HL-60/S4 (cell line): ENCODE data around the gene RNASEH2B.

Experiments used
- in situ Hi-C: fragments of 300-500 bp; cut with MboI; formaldehyde crosslinking; loops from 2 replicates; pipeline ENCODE4 v1.14.3; 2022; ENCODE audit warnings: low sequenced_read_pairs

RNASEH2B gene

DNA sequence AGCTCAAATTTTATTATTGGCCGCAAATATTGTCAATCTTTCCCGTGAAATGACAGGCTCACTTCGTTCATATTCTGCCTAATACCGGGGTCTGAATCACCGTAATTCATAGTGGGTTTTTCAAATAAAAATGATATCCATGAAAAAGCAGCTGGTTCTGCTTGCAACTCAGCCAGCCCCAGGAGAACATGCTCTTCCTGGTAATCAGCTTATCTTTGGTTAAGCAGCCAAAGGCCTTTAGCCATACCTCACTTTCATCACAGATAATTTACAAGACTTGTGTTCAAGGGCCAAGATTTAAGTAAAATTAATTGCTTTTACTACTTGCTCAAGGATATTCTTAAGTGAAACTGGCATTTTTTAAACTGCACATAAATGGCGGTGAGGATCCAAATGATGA is 22.5 kb downstream of the RNASEH2B start:
- in situ Hi-C loops: no loop called here

DNA sequence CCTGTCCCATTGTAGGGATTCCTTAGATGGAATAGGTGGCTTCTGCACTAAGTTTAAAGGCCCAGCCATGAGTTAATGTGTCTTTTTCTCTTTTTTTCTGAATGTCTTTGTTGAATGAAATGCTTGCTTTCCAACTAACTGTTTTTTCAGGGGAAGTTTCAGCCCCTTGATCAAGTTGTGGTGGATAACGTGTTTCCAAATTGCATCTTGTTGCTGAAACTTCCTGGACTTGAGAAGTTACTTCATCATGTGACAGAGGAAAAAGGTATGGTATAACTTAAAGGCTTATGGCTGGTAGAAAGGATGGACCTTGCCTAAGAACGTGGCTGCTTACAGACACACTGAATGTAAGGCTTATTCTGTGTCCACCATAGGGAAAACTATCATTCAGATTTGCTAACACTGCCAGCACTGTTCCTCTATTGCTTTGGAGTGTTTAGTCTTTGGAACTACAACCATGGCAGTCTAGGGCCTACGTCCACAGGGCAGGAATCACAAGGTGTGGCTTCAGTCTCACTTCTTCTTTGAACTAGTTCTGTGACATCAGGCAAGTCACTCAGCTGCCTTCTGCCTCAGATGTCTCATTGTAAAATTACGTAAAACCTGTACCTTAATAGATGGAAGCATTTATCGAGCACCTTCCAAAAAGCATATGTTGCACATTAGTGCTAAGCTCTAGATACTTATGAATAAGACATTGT is 25.3 kb downstream of the RNASEH2B start:
- in situ Hi-C loops: no loop called here

DNA sequence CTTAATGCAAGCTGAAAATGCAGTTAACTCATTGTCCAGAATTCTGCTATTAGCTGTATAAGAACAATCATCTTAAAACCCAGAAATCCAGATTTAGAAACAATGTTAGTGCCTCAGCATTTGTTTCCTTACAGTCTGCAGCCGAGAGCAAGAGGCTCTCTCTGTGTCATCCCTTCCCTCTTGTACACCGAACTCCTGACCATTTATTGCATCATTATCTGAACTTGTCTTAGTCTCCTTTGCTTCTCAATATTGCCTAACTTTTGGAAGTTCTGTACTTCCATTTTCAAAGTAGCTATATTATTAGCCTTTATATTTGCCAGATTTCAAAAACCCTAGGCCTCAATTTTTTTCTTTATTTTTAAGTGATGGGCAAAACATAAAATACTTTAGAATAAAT is 27.1 kb downstream of the RNASEH2B start:
- in situ Hi-C loops: no loop called here

DNA sequence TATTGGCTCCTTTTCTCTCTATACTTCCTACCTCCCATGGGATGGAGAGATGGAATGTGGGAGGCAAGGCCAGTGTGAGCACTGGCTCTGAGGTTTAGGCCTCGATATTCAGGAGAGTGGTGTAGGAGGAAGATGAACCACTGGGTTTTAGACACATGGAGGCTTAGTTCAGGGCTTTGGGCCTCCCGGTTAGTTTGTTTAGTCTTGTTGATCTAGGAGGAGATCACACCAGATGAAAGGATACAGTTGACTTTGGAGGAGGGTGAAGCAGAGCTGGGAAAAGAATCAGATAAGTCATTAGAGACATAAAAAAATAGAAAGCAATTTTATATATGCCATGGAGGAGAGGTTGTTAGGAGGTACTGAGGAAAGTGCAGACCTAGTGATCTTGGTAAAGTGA is 30.9 kb downstream of the RNASEH2B start:
- in situ Hi-C loops: no loop called here

DNA sequence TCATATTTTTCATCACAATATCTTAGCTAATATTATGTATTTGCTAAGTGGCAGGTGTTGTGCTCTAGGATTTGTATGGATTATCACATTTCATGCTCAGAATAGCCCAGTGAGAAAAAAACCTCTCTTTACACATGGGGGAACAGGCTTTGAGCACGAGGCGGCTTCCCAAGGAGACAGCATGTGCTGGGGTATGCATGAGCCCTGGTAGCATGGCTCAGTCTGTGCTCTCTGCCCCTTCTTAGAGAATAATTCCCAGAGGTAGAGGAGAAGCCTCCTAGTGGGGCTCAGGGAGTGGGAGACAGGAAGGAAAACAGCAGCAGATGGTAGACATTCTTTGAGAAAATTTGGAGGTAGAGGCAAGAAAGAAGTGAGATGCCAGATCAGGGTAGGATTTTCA is 31.6 kb downstream of the RNASEH2B start:
- in situ Hi-C loops: no loop called here

DNA sequence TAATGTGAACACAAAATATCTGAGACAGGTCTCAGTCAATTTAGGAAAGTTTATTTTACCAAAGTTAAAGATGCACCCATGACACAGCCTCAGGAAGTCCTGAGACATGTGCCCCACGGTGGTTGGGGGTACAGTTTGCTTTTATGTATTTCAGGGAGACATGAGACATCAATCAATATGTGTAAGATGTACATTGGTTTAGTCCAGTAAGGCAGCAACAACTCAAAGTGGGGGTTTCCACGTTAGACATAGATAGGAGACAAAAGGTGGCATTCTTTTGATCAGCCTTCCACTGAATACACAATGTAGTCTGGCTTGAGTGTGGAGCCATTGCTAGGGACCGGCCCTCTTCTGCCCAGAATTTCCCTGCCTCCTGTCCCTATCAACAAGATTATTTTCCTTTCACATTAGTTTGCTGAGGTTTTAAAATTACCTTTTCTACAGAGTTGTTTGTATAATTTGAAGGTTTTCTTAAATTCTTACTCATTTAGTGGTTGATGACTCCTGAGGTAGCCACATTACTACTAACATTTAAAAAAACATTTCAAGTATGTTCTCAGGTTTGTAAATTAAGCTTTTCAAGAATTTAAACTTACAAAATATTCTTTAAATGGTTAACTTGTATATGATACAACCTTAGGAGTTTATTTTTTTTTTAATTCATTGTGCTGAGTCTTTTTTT is 33.2 kb downstream of the RNASEH2B start:
- in situ Hi-C loops: no loop called here

DNA sequence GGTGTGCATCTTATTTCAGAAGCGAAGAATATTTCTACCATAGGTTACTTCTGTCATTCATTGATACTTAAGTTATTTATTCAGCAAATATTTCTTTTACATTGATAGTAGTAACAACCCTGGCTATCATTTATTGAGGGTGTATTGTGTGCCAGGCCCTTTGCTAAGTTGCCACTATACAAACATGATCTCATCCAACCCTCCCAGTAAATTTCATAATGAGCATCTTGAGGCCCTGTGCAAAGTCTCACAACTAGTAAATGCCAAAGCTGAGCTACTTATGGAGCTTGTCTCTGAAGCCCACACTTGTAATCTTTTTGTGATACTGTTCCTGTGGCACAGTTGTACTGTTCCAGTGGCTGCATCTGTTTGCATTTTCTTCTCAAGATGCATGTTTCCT is 36.1 kb downstream of the RNASEH2B start:
- in situ Hi-C loops: no loop called here

DNA sequence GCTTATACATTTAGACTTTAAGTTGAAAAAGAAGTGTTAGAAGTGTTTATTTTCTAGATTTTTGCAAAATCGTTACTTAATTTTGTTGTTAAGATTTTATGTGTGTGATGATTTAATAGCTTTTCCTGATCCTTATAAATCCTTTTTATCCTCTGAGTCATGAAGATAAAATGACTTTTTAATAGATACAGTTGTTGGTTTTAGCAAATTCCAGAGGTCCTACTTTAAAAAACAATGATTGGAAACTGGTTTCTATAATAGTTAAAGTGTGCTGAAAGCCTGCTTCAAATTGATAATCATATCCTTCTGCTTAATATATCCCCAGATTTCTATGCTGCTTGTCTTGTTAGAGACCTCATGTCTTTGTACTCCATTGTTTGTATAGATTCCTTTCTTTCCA is 39.0 kb downstream of the RNASEH2B start:
- in situ Hi-C loops: no loop called here

DNA sequence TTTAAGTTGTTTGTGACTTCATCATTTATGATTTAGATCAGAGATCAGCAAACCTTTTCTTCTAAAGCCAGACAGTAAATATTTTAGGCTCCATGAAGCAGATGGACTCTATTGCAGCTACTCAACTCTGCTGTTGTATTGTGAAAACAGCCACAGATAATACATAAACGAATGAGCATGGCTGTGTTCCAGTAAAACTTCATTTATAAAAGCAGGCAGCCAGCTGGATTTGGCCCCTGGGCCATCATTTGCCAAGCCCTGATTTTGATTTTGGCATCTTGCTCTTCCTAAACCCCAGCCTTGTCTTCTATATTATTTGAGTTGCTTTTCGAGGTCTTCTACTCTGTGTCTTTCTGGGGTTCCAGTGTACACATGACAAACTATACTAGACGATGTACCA is 41.3 kb downstream of the RNASEH2B start:
- in situ Hi-C loops: no loop called here

DNA sequence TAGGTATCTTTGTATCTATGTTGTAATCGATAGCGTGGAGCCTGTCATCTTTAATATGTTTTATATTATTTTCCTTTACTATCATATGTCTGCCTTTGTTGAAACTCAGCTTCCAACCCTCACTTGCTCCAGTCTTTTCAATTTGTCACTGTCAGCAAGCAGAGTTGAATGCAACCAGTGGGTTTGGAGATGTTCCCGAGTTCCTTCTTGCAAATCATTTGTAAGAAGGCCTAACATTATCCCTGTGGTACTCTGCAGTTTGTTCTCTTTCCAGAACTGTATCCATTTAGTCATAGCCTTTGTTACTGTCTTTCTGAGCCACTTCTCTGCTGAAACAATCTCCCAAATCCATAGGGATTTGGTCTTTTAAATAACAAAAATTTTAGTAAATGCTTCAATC is 41.8 kb downstream of the RNASEH2B start:
- in situ Hi-C loops: no loop called here

DNA sequence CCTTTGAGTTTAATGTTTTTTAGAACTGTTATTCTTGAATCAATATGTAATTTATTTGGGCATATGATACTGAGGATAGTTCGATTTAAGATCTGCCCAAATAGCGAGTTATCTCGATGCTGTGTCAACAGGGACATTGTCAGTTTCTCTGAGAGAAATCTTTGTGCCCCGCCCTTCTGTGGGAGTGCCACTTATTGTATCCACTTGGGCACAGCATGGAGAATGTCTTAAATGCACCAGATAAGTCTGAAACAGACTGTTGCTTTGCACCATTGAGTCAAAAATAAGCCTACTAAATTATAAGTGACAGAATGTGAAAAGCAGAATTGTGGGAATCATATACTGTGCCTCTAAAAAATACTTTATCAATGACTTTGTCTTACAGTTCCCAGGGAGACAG is 45.6 kb downstream of the RNASEH2B start:
- in situ Hi-C loops: no loop called here

DNA sequence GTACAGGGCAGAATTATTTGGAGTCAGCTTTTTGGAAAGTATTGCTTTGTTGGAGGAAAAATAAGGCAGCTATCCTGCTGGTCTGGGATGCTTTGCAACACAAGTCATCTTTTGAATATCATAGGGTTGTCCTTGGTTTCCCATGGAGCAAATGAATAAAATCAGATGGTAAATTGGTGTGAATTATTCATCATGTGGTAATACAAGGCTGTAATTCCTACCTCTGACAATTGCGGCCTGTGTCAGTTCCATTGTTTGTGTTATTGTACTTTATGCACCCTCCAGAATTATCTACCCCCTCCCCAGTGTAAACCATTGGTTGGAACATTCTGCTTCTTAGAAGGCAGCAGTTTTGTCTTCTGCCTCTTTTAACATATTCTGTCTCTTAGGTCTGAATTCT is 46.2 kb downstream of the RNASEH2B start:
- in situ Hi-C loops: no loop called here

DNA sequence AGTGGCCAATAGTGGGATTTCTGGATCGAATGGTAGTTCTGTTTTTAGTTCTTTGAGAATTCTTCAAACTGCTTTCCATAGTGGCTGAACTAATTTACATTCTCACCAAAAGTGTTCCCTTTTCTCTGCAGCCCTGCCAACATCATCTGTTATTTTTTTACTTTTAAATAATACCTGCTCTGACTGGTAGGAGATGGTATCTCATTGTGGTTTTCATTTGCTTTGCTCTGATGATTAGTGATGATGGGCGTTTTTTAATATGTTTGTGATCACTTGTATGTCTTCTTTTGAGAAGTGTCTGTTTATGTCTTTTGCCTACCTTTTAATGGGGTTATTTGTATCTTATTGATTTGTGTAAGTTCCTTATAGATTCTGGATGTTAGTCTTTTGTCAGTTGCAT is 48.0 kb downstream of the RNASEH2B start:
- in situ Hi-C loops: no loop called here

DNA sequence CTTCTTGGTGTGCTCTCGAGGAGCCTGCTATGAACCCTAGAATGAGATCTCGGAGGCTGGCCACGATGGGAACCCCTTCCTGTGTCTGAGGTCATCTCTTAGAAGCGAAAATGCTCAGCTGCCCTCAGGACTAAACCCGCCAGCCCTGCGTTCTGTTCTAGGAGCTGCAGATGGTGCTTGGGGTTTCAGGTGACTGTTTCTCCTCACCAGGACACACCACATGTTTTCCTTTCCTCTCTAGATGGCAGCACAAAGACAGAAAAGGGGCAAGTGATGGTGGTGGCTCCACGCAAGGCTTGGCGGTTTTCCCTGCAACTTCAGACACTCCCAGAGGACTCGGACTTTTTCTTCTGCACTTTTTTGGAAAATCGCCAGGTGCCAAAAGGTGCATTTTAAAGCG is 60.1 kb downstream of the RNASEH2B start:
- in situ Hi-C loops: no loop called here

DNA sequence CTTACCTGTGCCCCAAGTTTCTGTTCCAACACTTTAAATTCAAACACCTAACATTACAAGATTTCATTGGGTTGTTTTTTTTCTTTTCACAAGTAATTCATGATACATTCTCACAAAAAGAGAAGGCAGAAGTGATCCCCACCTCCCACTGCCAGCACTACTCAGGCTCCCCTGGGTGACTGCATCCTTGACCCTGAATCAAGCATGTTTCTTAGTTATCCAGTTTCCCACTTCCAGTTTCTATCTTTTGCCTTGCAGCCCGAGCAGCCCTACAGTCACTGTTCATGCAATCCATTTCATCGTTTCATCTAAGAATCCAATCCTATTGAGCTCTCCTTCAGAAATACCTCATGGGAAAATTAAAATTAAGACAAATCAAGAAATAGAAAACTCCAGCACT is 61.4 kb downstream of the RNASEH2B start:
- in situ Hi-C loops: no loop called here

DNA sequence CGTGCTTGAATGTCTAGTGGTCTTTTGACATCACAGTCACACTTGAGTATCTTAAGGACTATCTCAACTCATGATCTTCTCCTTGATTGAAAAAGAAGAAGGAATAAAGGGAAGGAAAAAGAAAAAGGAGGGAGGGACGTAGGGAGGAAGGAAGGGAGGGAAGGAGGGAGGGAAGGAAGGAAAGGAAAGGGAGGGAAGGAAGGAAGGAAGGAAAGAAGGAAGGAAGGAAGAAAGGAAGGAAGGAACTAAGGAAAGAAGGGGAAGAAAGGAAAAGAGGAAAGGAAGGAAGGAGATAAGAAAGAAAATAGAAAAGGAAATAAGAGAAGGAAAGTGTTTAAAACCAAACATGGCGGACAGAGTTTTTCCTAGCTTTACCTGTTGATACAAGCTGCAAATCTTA is 64.7 kb downstream of the RNASEH2B start:
- in situ Hi-C loops: no loop called here

DNA sequence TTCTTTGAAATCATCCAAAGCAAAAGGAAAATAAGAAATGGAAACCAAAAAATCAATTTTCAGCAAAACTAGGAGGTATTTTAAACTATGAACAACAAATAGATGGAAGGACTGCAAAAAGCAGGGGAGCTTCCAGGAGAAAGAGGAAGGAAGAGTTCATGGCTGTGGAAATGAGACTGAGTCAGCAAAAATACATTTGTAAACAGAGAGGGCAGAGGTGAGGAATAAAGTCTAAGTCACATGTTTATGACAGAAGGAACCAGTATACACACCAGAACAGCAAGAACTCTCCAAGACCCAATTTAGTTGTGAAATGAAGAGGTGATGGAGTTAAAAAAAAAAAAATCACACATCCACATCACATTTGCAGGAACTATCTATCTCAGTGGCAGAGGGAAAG is 69.6 kb downstream of the RNASEH2B start:
- in situ Hi-C loops: no loop called here

DNA sequence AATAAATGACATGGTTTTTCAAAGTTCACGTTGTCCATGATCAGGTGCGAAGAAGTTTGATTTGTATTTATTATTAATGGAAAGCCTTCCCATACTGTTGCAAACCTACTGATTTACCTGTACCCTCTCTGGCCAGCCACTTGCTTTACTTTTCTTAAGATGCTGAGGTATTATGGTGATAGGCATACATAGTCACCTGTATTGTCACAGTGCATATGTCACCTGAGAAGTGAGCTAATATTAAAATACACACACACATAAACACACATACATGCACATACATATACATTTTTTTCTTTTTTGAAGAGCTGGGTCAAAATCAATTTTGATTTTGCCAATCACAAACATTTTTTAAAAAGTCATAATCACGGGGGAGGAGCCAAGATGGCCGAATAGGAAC is 72.1 kb downstream of the RNASEH2B start:
- in situ Hi-C loops: no loop called here

DNA sequence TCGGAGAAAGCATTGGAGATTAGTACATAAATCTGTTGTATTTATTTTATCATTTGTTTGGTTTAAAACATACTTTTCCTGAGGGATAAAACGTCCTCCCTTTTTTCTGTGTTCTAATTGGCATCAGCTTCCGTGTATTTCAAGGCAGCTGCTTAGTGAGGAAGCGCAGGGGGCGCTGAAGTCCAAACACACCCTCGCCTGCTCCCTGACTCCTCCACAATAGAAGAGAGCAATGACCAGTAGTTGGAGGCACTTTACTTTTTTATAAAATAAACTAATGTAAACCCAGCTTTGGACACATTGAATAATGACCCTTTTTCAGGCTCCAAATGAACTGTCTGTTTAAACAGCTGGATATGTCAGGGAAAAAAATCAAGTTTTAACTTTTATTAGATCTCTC is 79.9 kb downstream of the RNASEH2B start:
- in situ Hi-C loops: no loop called here

DNA sequence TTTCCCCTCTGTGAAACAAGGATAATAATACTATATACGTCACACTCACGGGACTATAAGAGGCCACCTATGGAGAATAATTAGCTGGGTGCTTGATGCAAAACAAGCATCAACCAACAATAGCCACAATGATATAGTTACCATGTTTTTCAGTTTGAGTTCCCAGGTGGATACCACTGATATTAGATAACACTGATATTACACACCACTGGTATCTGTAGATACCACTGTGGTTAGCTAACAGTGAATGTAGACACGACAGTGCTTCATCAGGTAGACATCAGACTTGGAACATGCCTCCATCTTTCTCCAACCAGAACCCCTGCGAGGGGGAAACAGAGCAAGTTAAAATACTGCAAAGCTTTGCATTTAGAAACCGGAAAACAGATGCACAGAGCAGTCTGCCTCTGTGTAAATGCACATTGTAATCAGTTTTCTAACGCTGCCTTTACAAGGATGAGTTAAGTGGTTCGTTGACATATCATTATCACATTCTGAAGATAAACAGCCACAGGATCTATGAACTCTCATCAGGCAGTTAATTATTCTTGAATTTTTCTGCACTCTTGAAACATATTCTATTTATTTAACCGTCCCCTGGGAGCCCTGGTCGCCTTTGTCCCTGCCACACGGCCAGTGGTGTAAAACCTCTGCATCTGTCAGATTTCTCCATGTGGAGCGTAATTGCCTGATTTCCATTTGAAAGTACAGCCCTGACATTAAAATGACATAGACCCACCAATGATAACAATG is 80.7 kb downstream of the RNASEH2B start:
- in situ Hi-C loops: no loop called here

DNA sequence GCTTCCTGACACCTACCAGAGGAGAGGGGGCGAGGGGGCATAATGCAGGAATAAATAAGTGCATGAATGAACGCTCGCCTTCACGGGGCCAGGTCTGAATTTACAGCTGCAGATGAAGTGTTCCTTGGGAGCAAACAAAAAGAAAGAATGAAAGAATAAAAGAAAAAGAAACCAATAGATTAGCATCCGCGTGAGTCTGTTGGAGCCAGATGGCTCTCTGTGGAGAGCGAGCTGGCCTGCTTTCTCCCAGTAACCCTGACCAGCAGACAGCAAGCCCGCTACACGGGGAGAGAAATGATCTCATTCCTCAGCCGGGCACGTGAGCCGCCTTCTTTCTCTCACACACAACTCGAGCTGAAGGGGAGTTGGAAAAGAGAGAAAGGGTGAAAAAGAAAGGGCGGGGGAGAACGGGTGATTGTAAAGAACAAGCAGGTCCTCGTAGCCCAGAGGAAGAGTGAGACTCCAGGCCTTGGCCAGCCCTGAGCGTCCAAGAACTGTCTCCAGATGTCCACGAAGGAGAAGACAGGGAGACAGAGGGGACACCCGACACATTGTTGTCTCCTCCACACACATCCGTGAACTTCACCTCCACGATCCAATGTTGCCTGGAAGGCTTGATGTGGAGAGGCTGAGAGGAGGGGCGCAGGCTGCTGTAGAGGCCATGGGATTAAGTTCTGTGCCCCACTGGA is 81.4 kb downstream of the RNASEH2B start:
- in situ Hi-C loops: no loop called here
